ENCODE results near the gene DISC1.

The DISC1 gene

DNA sequence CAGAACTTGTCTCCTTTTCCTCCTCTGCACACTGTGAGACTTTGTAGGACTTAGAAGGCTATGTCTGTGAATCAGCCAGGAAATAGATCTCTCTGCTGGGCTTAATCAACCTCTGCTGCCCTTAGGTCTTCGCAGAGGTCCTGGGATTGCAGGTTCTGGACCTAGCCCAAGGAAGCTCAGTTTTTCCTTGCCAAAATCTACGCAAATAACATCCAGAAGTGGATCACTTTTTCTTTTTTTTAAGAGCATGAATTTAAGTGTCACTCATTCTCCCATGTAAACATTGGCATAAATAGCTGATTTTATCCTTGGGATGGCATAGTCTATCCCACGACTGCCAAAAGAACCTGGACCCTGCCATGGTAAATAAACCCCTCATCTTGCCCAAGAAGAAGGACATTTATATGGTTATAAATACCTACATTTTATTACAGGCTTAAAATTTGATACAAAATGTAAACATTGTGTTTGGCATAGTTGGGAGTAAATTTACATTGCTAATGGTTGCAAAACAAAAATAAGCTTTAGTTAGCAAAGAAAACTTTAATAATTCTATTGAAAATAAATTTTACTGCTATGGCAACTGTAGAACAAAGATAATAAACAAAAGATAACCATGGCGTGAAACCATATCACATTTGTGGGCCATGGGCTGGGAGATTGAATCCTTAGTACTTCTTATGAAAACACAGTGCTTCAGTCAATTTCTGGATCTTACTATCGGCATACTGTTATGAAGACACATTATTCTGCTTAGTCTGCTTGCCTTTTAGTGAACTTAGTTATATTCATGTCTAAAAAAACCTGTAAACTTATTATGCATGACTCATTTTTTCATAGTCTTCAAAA is 24.5 kb upstream of the DISC1 start:
- H2BK15ac ChIP-seq (ENCODE audit: low read length) = no peak overlapping the region
- no peak overlapping the region for H3K23ac ChIP-seq (ENCODE audit: low read depth, low read length, poor library complexity)
- no peak overlapping the region for H4K8ac ChIP-seq (ENCODE audit: low read depth, low read length)
- H3K4ac ChIP-seq (ENCODE audit: low read length) = no peak overlapping the region
- no peak overlapping the region for H3K4me3 ChIP-seq (ENCODE audit: low read length in 2 of 2)
- H2BK12ac ChIP-seq (ENCODE audit: low read length) = no peak overlapping the region
- no peak overlapping the region for H3K27ac ChIP-seq (replicated peaks; ENCODE audit: low read length)
- WGBS, 2 donors (ENCODE audit: extremely low coverage in 2 of 2, insufficient read length in 2 of 2, insufficient replicate concordance in 1 of 2) = no CpG with 5 or more reads among the region's 5 CpGs
- H3K27me3 ChIP-seq (ENCODE audit: control insufficient read depth in 3 of 3, insufficient read depth in 3 of 3, low read depth in 1 of 3, low read length in 3 of 3) = no peaks in the 10 kb centered on the region
- no peak for DNase-seq (ENCODE audit: low spot score)
- no peaks in the 10 kb centered on the region for H3K9me3 ChIP-seq (replicated peaks in 1 of 2; ENCODE audit: control insufficient read depth in 2 of 2, insufficient read depth in 1 of 2, low read depth in 1 of 2, low read length in 2 of 2)
- no peak overlapping the region for H2BK120ac ChIP-seq (ENCODE audit: low read depth, low read length)
- H3K4me1 ChIP-seq (ENCODE audit: control insufficient read depth in 2 of 2, insufficient read depth in 1 of 2, low read depth in 1 of 2, low read length in 2 of 2) = peaks cover 0 to 2% of the 10 kb centered on the region in 2 donors
- no peaks in the 10 kb centered on the region for H3K36me3 ChIP-seq (replicated peaks in 1 of 2; ENCODE audit: control insufficient read depth in 2 of 2, insufficient read depth in 2 of 2, low read length in 2 of 2)
- H3K18ac ChIP-seq (ENCODE audit: low read length) = no peak overlapping the region
- H2AK5ac ChIP-seq (ENCODE audit: low read depth, low read length) = no peak overlapping the region
- H3K14ac ChIP-seq (ENCODE audit: low read length) = no peak overlapping the region
- H3K79me1 ChIP-seq (ENCODE audit: low read depth, low read length) = no peaks in the 10 kb centered on the region
- H2AFZ ChIP-seq (ENCODE audit: low read length) = no peak overlapping the region
- no peak overlapping the region for H4K91ac ChIP-seq (ENCODE audit: low read depth, low read length, poor library complexity)
- H3K9ac ChIP-seq (ENCODE audit: low read depth, low read length, poor library complexity) = no peak overlapping the region
- H3K4me2 ChIP-seq (ENCODE audit: insufficient read depth, low read length, poor library complexity, severe bottlenecking) = no peak overlapping the region
- H2BK5ac ChIP-seq (ENCODE audit: low read length) = no peak overlapping the region

DNA sequence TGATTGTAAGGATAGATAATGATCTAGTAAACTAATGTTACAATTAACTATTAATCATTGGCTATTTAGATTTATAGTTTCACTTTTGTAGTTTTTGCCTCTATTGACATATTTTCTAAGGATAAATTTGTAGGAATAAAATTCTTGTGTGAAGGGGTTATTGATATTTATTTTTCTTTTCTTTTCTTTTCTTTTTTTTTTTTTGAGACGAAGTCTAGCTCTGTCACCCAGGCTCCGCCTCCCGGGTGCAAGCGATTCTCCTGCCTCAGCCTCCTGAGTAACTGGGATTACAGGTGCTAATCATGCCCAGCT is 24.0 kb upstream of the DISC1 start:
- H3K79me1 ChIP-seq (ENCODE audit: low read depth, low read length) = no peaks in the 10 kb centered on the region
- no peaks in the 10 kb centered on the region for H3K9me3 ChIP-seq (replicated peaks in 1 of 2; ENCODE audit: control insufficient read depth in 2 of 2, insufficient read depth in 1 of 2, low read depth in 1 of 2, low read length in 2 of 2)
- H3K9ac ChIP-seq (ENCODE audit: low read depth, low read length, poor library complexity) = no peak overlapping the region
- no CpG with 5 or more reads among the region's 4 CpGs for WGBS, 2 donors (ENCODE audit: extremely low coverage in 2 of 2, insufficient read length in 2 of 2, insufficient replicate concordance in 1 of 2)
- no peak overlapping the region for H2AK5ac ChIP-seq (ENCODE audit: low read depth, low read length)
- no peak overlapping the region for H2AFZ ChIP-seq (ENCODE audit: low read length)
- no peak overlapping the region for H2BK120ac ChIP-seq (ENCODE audit: low read depth, low read length)
- no peak for DNase-seq (ENCODE audit: low spot score)
- no peak overlapping the region for H3K18ac ChIP-seq (ENCODE audit: low read length)
- no peak overlapping the region for H4K8ac ChIP-seq (ENCODE audit: low read depth, low read length)
- no peak overlapping the region for H3K14ac ChIP-seq (ENCODE audit: low read length)
- no peak overlapping the region for H2BK12ac ChIP-seq (ENCODE audit: low read length)
- no peak overlapping the region for H4K91ac ChIP-seq (ENCODE audit: low read depth, low read length, poor library complexity)
- no peak overlapping the region for H3K4me3 ChIP-seq (ENCODE audit: low read length in 2 of 2)
- no peak overlapping the region for H3K27ac ChIP-seq (replicated peaks; ENCODE audit: low read length)
- H2BK5ac ChIP-seq (ENCODE audit: low read length) = no peak overlapping the region
- peaks cover 0 to 2% of the 10 kb centered on the region in 2 donors for H3K4me1 ChIP-seq (ENCODE audit: control insufficient read depth in 2 of 2, insufficient read depth in 1 of 2, low read depth in 1 of 2, low read length in 2 of 2)
- no peak overlapping the region for H2BK15ac ChIP-seq (ENCODE audit: low read length)
- no peaks in the 10 kb centered on the region for H3K36me3 ChIP-seq (replicated peaks in 1 of 2; ENCODE audit: control insufficient read depth in 2 of 2, insufficient read depth in 2 of 2, low read length in 2 of 2)
- no peak overlapping the region for H3K4me2 ChIP-seq (ENCODE audit: insufficient read depth, low read length, poor library complexity, severe bottlenecking)
- H3K27me3 ChIP-seq (ENCODE audit: control insufficient read depth in 3 of 3, insufficient read depth in 3 of 3, low read depth in 1 of 3, low read length in 3 of 3) = no peaks in the 10 kb centered on the region
- no peak overlapping the region for H3K23ac ChIP-seq (ENCODE audit: low read depth, low read length, poor library complexity)
- no peak overlapping the region for H3K4ac ChIP-seq (ENCODE audit: low read length)

DNA sequence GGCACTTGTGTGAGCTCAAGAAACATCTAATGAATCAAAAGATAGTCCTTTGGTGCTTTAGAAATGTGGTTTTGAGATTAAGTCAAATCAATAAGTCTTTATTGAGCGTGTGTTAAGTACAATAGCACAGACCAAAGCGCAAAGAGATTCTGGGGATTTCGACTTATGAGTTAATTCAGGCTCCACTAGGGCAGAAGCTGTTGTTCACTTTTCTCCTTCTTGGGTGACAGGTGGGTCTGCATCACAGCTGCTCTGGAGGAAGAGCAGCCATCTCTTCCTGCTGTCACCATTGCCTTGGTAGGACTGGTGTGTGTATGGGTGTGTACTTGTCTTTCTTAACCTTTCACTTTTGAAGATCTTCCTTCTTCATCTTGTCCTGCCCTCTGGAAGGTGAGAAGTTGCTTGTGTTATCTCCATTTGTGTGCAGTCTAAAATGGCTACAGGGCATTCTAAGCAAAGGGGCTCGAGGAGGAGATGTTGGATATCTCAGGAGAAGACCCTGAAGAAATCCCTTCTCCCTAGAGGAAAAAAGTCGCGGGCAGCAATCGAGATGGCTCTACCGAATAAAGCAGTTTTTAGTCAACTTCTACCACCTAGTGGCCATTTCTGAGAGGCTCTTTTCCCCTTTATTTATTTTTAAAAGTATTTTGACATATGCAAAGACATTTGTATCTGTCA is 22.9 kb upstream of the DISC1 start:
- Histone ChIP-seq H3K79me1 (ENCODE audit: low read depth, low read length) (no peaks in the 10 kb centered on the region), H3K4ac (ENCODE audit: low read length) (no peak overlapping the region), H4K91ac (ENCODE audit: low read depth, low read length, poor library complexity) (no peak overlapping the region), H3K4me2 (ENCODE audit: insufficient read depth, low read length, poor library complexity, severe bottlenecking) (peak overlapping the region; percentile 19), H3K14ac (ENCODE audit: low read length) (no peak overlapping the region), H3K4me1 (ENCODE audit: control insufficient read depth in 2 of 2, insufficient read depth in 1 of 2, low read depth in 1 of 2, low read length in 2 of 2) (peaks cover 0 to 2% of the 10 kb centered on the region in 2 donors), H3K9ac (ENCODE audit: low read depth, low read length, poor library complexity) (no peak overlapping the region), H2BK5ac (ENCODE audit: low read length) (no peak overlapping the region), H2BK12ac (ENCODE audit: low read length) (peak overlapping the region; percentile 58), H3K27me3 (ENCODE audit: control insufficient read depth in 3 of 3, insufficient read depth in 3 of 3, low read depth in 1 of 3, low read length in 3 of 3) (no peaks in the 10 kb centered on the region), H3K36me3 (replicated peaks in 1 of 2; ENCODE audit: control insufficient read depth in 2 of 2, insufficient read depth in 2 of 2, low read length in 2 of 2) (no peaks in the 10 kb centered on the region), H2BK120ac (ENCODE audit: low read depth, low read length) (no peak overlapping the region), H2AFZ (ENCODE audit: low read length) (peak overlapping the region; percentile 90), H2AK5ac (ENCODE audit: low read depth, low read length) (no peak overlapping the region), H2BK15ac (ENCODE audit: low read length) (no peak overlapping the region), H3K9me3 (replicated peaks in 1 of 2; ENCODE audit: control insufficient read depth in 2 of 2, insufficient read depth in 1 of 2, low read depth in 1 of 2, low read length in 2 of 2) (peaks cover 0 to 4% of the 10 kb centered on the region in 2 donors), H4K8ac (ENCODE audit: low read depth, low read length) (no peak overlapping the region), H3K18ac (ENCODE audit: low read length) (no peak overlapping the region), H3K27ac (replicated peaks; ENCODE audit: low read length) (no peak overlapping the region), H3K23ac (ENCODE audit: low read depth, low read length, poor library complexity) (no peak overlapping the region), H3K4me3 (ENCODE audit: low read length in 2 of 2) (peak overlapping the region in 1 of 2 donors; percentile 36)
- no CpG with 5 or more reads among the region's 8 CpGs for WGBS, 2 donors (ENCODE audit: extremely low coverage in 2 of 2, insufficient read length in 2 of 2, insufficient replicate concordance in 1 of 2)
- DNase-seq (ENCODE audit: low spot score) = peak; percentile 42

DNA sequence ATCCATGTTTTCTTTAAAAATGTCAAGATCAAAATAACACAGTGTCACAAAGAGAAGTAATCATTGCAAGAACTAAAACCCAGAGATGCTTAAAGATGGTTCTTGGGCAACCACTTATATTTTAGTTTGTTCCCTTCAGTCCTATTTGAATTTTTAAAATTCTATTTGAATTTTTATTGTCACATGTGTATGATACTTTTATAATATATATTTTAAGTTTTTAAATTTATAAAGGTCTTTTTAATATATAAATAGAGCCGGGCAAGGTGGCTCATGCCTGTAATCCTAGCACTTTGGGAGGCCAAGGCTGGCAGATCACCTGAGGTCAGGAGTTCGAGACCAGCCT is 22.3 kb upstream of the DISC1 start:
- H4K91ac ChIP-seq (ENCODE audit: low read depth, low read length, poor library complexity) = no peak overlapping the region
- DNase-seq (ENCODE audit: low spot score) = no peak
- peaks cover 0 to 2% of the 10 kb centered on the region in 2 donors for H3K4me1 ChIP-seq (ENCODE audit: control insufficient read depth in 2 of 2, insufficient read depth in 1 of 2, low read depth in 1 of 2, low read length in 2 of 2)
- no peak overlapping the region for H3K23ac ChIP-seq (ENCODE audit: low read depth, low read length, poor library complexity)
- H2BK5ac ChIP-seq (ENCODE audit: low read length) = no peak overlapping the region
- peaks cover 0 to 4% of the 10 kb centered on the region in 2 donors for H3K9me3 ChIP-seq (replicated peaks in 1 of 2; ENCODE audit: control insufficient read depth in 2 of 2, insufficient read depth in 1 of 2, low read depth in 1 of 2, low read length in 2 of 2)
- no peaks in the 10 kb centered on the region for H3K79me1 ChIP-seq (ENCODE audit: low read depth, low read length)
- no peak overlapping the region for H3K18ac ChIP-seq (ENCODE audit: low read length)
- H3K4me2 ChIP-seq (ENCODE audit: insufficient read depth, low read length, poor library complexity, severe bottlenecking) = no peak overlapping the region
- H4K8ac ChIP-seq (ENCODE audit: low read depth, low read length) = no peak overlapping the region
- H2AFZ ChIP-seq (ENCODE audit: low read length) = no peak overlapping the region
- no peak overlapping the region for H2BK15ac ChIP-seq (ENCODE audit: low read length)
- H3K4ac ChIP-seq (ENCODE audit: low read length) = no peak overlapping the region
- no peak overlapping the region for H3K27ac ChIP-seq (replicated peaks; ENCODE audit: low read length)
- H3K27me3 ChIP-seq (ENCODE audit: control insufficient read depth in 3 of 3, insufficient read depth in 3 of 3, low read depth in 1 of 3, low read length in 3 of 3) = no peaks in the 10 kb centered on the region
- H3K4me3 ChIP-seq (ENCODE audit: low read length in 2 of 2) = no peak overlapping the region
- H2BK120ac ChIP-seq (ENCODE audit: low read depth, low read length) = no peak overlapping the region
- H3K9ac ChIP-seq (ENCODE audit: low read depth, low read length, poor library complexity) = no peak overlapping the region
- no peak overlapping the region for H2BK12ac ChIP-seq (ENCODE audit: low read length)
- no peaks in the 10 kb centered on the region for H3K36me3 ChIP-seq (replicated peaks in 1 of 2; ENCODE audit: control insufficient read depth in 2 of 2, insufficient read depth in 2 of 2, low read length in 2 of 2)
- no peak overlapping the region for H3K14ac ChIP-seq (ENCODE audit: low read length)
- H2AK5ac ChIP-seq (ENCODE audit: low read depth, low read length) = no peak overlapping the region
- no CpG with 5 or more reads among the region's 2 CpGs for WGBS, 2 donors (ENCODE audit: extremely low coverage in 2 of 2, insufficient read length in 2 of 2, insufficient replicate concordance in 1 of 2)

All from neuronal stem cell (in vitro differentiated cells).